ENCODE data around the gene HERPUD1. TPM values are rescaled to one million over a fixed set of nuclear protein-coding genes. Genes with fewer than 3 reads are reported as not detected.
A peak's percentile ranks its signal among the peaks of the same experiment; 100 is the strongest.

HERPUD1 gene
- total and polyA plus RNA-seq, 2 of the 13 experiments (the other 11 are each of a cell fraction or from before 2014, with no cell fraction given) = 96.2 to 323 TPM

DNA sequence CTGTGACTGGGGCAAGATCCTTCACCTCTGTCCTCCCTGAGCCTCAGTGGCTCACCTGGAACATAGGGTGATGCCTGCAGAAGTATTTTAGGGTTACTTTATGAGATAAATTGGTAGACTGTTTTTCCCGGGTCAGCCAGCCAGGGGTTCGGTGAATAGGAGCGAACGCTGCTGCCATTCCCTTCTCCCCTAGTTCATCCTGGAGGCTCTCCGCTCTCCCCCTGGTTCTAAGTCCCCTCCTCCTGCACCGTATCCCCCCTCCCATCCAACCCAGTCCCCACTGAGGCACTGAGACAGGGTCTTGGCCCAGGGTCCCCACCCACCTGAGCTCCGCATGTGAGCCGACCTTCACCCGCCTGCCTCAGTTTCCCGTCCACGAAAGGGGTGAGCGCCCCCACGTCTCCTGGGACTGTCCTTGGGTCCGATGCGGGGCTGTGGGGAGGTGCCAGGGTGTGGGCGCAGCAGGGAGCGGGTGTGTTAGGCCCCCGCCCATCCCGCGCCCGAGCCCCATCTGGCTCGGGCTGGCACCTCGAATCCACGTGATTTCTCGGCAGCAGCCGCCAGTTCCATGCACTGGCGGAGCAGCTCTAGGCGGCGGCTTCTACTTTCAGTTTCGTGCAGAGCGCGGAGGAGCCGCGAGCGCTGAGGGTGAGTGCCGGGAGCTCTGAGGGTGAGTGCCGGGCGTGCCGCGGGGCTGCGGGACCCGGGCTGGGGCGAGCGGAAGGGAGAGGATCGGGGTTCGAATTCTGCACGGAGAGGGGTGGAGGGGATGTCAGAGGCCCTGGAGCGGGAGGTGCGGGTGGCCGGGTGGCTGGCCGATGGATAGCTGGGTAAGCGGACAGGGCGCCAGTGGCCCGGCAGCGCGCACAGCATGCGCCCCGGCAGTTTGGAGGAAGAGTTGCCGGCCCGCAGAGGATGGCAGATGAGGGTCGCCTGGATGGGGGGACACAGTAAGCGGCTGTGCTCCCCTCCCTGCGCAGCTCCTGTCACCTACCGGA lies 57.3 kb downstream of the HERPUD1 start, which contains the start of gene NLRC5 (continued):
- TF ChIP-seq ZNF260 (CRISPR knock-in tag; IDR thresholded peaks at IDR 0.05; ENCODE audit: borderline replicate concordance, low read depth) = no peak
- no peak for TF ChIP-seq SMARCC2 (IDR thresholded peaks at IDR 0.05)
- TF ChIP-seq, protein P1, sequence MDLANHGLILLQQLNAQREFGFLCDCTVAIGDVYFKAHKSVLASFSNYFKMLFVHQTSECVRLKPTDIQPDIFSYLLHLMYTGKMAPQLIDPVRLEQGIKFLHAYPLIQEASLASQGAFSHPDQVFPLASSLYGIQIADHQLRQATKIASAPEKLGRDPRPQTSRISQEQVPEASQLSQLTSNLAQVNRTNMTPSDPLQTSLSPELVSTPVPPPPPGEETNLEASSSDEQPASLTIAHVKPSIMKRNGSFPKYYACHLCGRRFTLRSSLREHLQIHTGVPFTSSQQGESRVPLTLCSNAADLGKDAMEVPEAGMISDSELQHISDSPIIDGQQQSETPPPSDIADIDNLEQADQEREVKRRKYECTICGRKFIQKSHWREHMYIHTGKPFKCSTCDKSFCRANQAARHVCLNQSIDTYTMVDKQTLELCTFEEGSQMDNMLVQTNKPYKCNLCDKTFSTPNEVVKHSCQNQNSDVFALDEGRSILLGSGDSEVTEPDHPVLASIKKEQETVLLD (CRISPR knock-in tag; IDR thresholded peaks at IDR 0.05; ENCODE audit: low read depth) = no peak
- TF ChIP-seq MED8 (CRISPR knock-in tag; IDR thresholded peaks at IDR 0.05; ENCODE audit: insufficient replicate concordance) = no peak
- no peak for TF ChIP-seq ZNF672 (CRISPR knock-in tag; IDR thresholded peaks at IDR 0.05)
- peak; percentile 36; the same call in 1 of the 2 replicates for TF ChIP-seq MAF1 (CRISPR knock-in tag; IDR thresholded peaks at IDR 0.05; ENCODE audit: borderline replicate concordance)
- TF ChIP-seq ISX (CRISPR knock-in tag; conservative IDR thresholded peaks at IDR 0.05) = 0 out of 2 replicates have a peak, but pooled peaks have one; percentile 63
- TF ChIP-seq, protein P2, sequence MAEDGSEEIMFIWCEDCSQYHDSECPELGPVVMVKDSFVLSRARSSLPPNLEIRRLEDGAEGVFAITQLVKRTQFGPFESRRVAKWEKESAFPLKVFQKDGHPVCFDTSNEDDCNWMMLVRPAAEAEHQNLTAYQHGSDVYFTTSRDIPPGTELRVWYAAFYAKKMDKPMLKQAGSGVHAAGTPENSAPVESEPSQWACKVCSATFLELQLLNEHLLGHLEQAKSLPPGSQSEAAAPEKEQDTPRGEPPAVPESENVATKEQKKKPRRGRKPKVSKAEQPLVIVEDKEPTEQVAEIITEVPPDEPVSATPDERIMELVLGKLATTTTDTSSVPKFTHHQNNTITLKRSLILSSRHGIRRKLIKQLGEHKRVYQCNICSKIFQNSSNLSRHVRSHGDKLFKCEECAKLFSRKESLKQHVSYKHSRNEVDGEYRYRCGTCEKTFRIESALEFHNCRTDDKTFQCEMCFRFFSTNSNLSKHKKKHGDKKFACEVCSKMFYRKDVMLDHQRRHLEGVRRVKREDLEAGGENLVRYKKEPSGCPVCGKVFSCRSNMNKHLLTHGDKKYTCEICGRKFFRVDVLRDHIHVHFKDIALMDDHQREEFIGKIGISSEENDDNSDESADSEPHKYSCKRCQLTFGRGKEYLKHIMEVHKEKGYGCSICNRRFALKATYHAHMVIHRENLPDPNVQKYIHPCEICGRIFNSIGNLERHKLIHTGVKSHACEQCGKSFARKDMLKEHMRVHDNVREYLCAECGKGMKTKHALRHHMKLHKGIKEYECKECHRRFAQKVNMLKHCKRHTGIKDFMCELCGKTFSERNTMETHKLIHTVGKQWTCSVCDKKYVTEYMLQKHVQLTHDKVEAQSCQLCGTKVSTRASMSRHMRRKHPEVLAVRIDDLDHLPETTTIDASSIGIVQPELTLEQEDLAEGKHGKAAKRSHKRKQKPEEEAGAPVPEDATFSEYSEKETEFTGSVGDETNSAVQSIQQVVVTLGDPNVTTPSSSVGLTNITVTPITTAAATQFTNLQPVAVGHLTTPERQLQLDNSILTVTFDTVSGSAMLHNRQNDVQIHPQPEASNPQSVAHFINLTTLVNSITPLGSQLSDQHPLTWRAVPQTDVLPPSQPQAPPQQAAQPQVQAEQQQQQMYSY (CRISPR knock-in tag; IDR thresholded peaks at IDR 0.05) = peak; percentile 71; the same call in 1 of the 2 replicates
- no peak for TF ChIP-seq KDM5A (IDR thresholded peaks at IDR 0.05; ENCODE audit: borderline replicate concordance, low read length)
- TF ChIP-seq ZNF3 (CRISPR knock-in tag; IDR thresholded peaks at IDR 0.05) = no peak
- TF ChIP-seq PPARG (CRISPR knock-in tag; conservative IDR thresholded peaks at IDR 0.05) = 0 out of 2 replicates have a peak, but pooled peaks have one; percentile 10
- TF ChIP-seq ZKSCAN5 (CRISPR knock-in tag; IDR thresholded peaks at IDR 0.05) = no peak
- no peak for TF ChIP-seq GTF3A (CRISPR knock-in tag; conservative IDR thresholded peaks at IDR 0.05)
- no peak for TF ChIP-seq NCOR1 (IDR thresholded peaks at IDR 0.05; ENCODE audit: borderline replicate concordance, low read length)
- no peak; the same call in 1 of the 2 replicates for TF ChIP-seq ZNF441 (CRISPR knock-in tag; IDR thresholded peaks at IDR 0.05; ENCODE audit: borderline replicate concordance)
- TF ChIP-seq, protein P3, sequence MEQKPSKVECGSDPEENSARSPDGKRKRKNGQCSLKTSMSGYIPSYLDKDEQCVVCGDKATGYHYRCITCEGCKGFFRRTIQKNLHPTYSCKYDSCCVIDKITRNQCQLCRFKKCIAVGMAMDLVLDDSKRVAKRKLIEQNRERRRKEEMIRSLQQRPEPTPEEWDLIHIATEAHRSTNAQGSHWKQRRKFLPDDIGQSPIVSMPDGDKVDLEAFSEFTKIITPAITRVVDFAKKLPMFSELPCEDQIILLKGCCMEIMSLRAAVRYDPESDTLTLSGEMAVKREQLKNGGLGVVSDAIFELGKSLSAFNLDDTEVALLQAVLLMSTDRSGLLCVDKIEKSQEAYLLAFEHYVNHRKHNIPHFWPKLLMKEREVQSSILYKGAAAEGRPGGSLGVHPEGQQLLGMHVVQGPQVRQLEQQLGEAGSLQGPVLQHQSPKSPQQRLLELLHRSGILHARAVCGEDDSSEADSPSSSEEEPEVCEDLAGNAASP (CRISPR knock-in tag; IDR thresholded peaks at IDR 0.05; ENCODE audit: borderline replicate concordance) = peak; percentile 11; the same call in 1 of the 2 replicates
- TF ChIP-seq ZNF253 (CRISPR knock-in tag; IDR thresholded peaks at IDR 0.05; ENCODE audit: borderline replicate concordance) = no peak
- TF ChIP-seq ZNF317 (CRISPR knock-in tag; IDR thresholded peaks at IDR 0.05) = no peak
- TF ChIP-seq POLR2G (IDR thresholded peaks at IDR 0.05; ENCODE audit: low read depth, low read length) = peak; percentile 60
- TF ChIP-seq NR3C1 (CRISPR knock-in tag; IDR thresholded peaks at IDR 0.05) = no peak
